Thyroid gland (tissue), 4 donors: ENCODE results near the gene ATXN7L1. TPM values are rescaled to one million over a fixed set of nuclear protein-coding genes. Genes with fewer than 3 reads are reported as not detected.
A peak's percentile ranks its signal among the peaks of the same experiment; 100 is the strongest.

Experiments used
- DNase-seq, 2 donors: peaks; one replicate each; pipeline ENCODE4 v3.0.0-alpha.2; 2019
- H3K27ac ChIP-seq, 3 donors: fragments of 200-600 bp; sonication (generic); 1 replicate in 2 of 3; 2 replicates in 1 of 3; pipeline ENCODE4 v1.5.1; 2016 to 2019; ENCODE audit warnings: mild to moderate bottlenecking in 1 of 3, moderate library complexity in 1 of 3
- H3K27me3 ChIP-seq: fragments of 200-600 bp; sonication (generic); one replicate; pipeline ENCODE4 v1.5.1; 2019
- H3K36me3 ChIP-seq, 2 donors: fragments of 200-600 bp; sonication (generic); one replicate each; pipeline ENCODE4 v1.5.1; 2016 to 2019
- H3K4me1 ChIP-seq, 2 donors: fragments of 200-600 bp; sonication (generic); one replicate each; pipeline ENCODE4 v1.5.1; 2017 to 2019
- H3K4me3 ChIP-seq, 3 donors: fragments of 200-600 bp; sonication (generic); replicated peaks in 1 of 3; 1 replicate in 2 of 3; 2 replicates in 1 of 3; pipeline ENCODE4 v1.5.1; 2016; ENCODE audit warnings: mild to moderate bottlenecking in 1 of 3
- H3K9me3 ChIP-seq: fragments of 200-600 bp; sonication (generic); one replicate; pipeline ENCODE4 v1.5.1; 2017
- CTCF ChIP-seq, 6 experiments: fragments of 200-600 bp in 3 of 6; fragments of 450-650 bp in 3 of 6; sonication (generic) in 3 of 6; IDR thresholded peaks; one replicate each; pipeline ENCODE4 v1.5.1; 2016 to 2019; ENCODE audit warnings: antibody characterized with exemption in 6 of 6, mild to moderate bottlenecking in 2 of 6, inconsistent platforms in 1 of 6, moderate library complexity in 1 of 6
- POLR2A ChIP-seq, 2 donors: fragments of 450-650 bp; IDR thresholded peaks; one replicate each; pipeline ENCODE4 v1.6.1; 2017; ENCODE audit warnings: antibody characterized with exemption in 2 of 2, mild to moderate bottlenecking in 2 of 2, moderate library complexity in 1 of 2
- WGBS, 2 donors: methylation state at CpG; one replicate each; pipeline ENCODE4 v1.1.5; 2017; 5-methylcytosine and 5-hydroxymethylcytosine counted together
- intact Hi-C: fragments of 100-400 bp; cut with DNase I; formaldehyde crosslinking; loops from one replicate; pipeline ENCODE4 v1.15.1; 2023
- total RNA-seq, 4 donors: library from RNA; depleted of rRNA; stranded (reverse); fragments of >200 nt; gene quantifications; one replicate each; pipeline ENCODE4 v1.2.3, GENCODE V29; 2016

The ATXN7L1 gene
- total RNA-seq, 4 donors from 2014 or later = 21.8 to 24.4 (median 22.8) TPM

GRCh38 chr7:105778956-105779355 lies 97.4 kb downstream of the ATXN7L1 start:
- TF ChIP-seq POLR2A (IDR thresholded peaks at IDR 0.05) (no peak), CTCF (IDR thresholded peaks at IDR 0.05) (no peak)
- intact Hi-C loops = no loop called here
- H3K36me3 ChIP-seq = no peaks in the 10 kb centered on the region
- no peak overlapping the region for H3K27ac ChIP-seq
- WGBS, 2 donors = 70 to 75% methylated on average over 3 of the region's 3 CpGs
- H3K4me1 ChIP-seq = no peaks in the 10 kb centered on the region
- H3K9me3 ChIP-seq = no peaks in the 10 kb centered on the region
- no peaks in the 10 kb centered on the region for H3K27me3 ChIP-seq
- DNase-seq = no peak
- no peak overlapping the region for H3K4me3 ChIP-seq

- Histone ChIP-seq H3K4me1 (no peaks in the 10 kb centered on the region), H3K27me3 (no peaks in the 10 kb centered on the region), H3K27ac (no peak overlapping the region), H3K36me3 (no peaks in the 10 kb centered on the region), H3K4me3 (no peak overlapping the region), H3K9me3 (no peaks in the 10 kb centered on the region)
- WGBS, 2 donors = 85 to 89% methylated on average over 11 of the region's 11 CpGs
- intact Hi-C loops = no loop called here
- DNase-seq = no peak
- TF ChIP-seq POLR2A (IDR thresholded peaks at IDR 0.05) (no peak), CTCF (IDR thresholded peaks at IDR 0.05) (no peak)
Measured at GRCh38 chr7:105776986-105777910, 99.2 kb downstream of the ATXN7L1 start.

GRCh38 chr7:105776068-105776790 lies 100.2 kb downstream of the ATXN7L1 start:
- Histone ChIP-seq H3K36me3 (no peaks in the 10 kb centered on the region), H3K4me3 (no peak overlapping the region), H3K9me3 (no peaks in the 10 kb centered on the region), H3K27me3 (no peaks in the 10 kb centered on the region), H3K27ac (no peak overlapping the region), H3K4me1 (no peaks in the 10 kb centered on the region)
- intact Hi-C loops = no loop called here
- 71 to 72% methylated on average over 6 of the region's 6 CpGs for WGBS, 2 donors
- TF ChIP-seq POLR2A (IDR thresholded peaks at IDR 0.05) (no peak), CTCF (IDR thresholded peaks at IDR 0.05) (no peak)
- DNase-seq = peak; percentile 5 to 19

- DNase-seq = no peak
- Histone ChIP-seq H3K27ac (no peak overlapping the region), H3K36me3 (no peaks in the 10 kb centered on the region), H3K4me3 (no peak overlapping the region), H3K9me3 (no peaks in the 10 kb centered on the region), H3K27me3 (no peaks in the 10 kb centered on the region), H3K4me1 (no peaks in the 10 kb centered on the region)
- 89 to 92% methylated on average over 6 of the region's 6 CpGs for WGBS, 2 donors
- intact Hi-C loops = no loop called here
- no peak for TF ChIP-seq POLR2A (IDR thresholded peaks at IDR 0.05)
Measured at GRCh38 chr7:105775580-105775979, 100.8 kb downstream of the ATXN7L1 start.

GRCh38 chr7:105773030-105773460 lies 103.4 kb downstream of the ATXN7L1 start:
- no peaks in the 10 kb centered on the region for H3K9me3 ChIP-seq
- H3K4me1 ChIP-seq = no peaks in the 10 kb centered on the region
- no peaks in the 10 kb centered on the region for H3K36me3 ChIP-seq
- no peak for DNase-seq
- intact Hi-C loops = no loop called here
- WGBS, 2 donors = 100% methylated on average over 3 of the region's 3 CpGs
- no peak overlapping the region for H3K4me3 ChIP-seq
- H3K27ac ChIP-seq = no peak overlapping the region
- no peak for TF ChIP-seq CTCF (IDR thresholded peaks at IDR 0.05)
- no peak for TF ChIP-seq POLR2A (IDR thresholded peaks at IDR 0.05)
- no peaks in the 10 kb centered on the region for H3K27me3 ChIP-seq
